Head of caudate nucleus (tissue), 42 donors: ENCODE measurements around the gene KLHDC3.
A peak's percentile ranks its signal among the peaks of the same experiment; 100 is the strongest.

Experiments
- DNase-seq, 42 donors: peaks; one replicate each; pipeline versions ENCODE4 v3.0.0 to v3.0.0-alpha.2; 2020 to 2021; ENCODE audit warnings: mixed read lengths in 7 of 42
- intact Hi-C: fragments of 100-400 bp; cut with DNase I; formaldehyde crosslinking; loops from one replicate; pipeline ENCODE4 v1.15.0; 2022

The KLHDC3 gene, protein sequence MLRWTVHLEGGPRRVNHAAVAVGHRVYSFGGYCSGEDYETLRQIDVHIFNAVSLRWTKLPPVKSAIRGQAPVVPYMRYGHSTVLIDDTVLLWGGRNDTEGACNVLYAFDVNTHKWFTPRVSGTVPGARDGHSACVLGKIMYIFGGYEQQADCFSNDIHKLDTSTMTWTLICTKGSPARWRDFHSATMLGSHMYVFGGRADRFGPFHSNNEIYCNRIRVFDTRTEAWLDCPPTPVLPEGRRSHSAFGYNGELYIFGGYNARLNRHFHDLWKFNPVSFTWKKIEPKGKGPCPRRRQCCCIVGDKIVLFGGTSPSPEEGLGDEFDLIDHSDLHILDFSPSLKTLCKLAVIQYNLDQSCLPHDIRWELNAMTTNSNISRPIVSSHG

GRCh38 chr6:43013843-43014433, at the start of gene KLHDC3, which contains the start of gene MEA1:
TSS of gene KLHDC3 (plus strand) at chr6:43014249. CDS start at chr6:43017193, 2,944 bp downstream.
TSS of gene MEA1 (minus strand) at chr6:43013946. CDS start at chr6:43013813, 133 bp downstream.
- intact Hi-C loops, result loop anchor here (2.0 kb wide), 2 partner anchors 29 to 45 kb away; partner anchors contain the start of genes KLC4, MRPL2 and PPP2R5D
- peak; percentile 98 to 100 (median 100) for DNase-seq

GRCh38 chr6:42966571-42966970, 47.5 kb upstream of the KLHDC3 start:
- no peak for DNase-seq
- intact Hi-C loops, result no loop called here

DNA sequence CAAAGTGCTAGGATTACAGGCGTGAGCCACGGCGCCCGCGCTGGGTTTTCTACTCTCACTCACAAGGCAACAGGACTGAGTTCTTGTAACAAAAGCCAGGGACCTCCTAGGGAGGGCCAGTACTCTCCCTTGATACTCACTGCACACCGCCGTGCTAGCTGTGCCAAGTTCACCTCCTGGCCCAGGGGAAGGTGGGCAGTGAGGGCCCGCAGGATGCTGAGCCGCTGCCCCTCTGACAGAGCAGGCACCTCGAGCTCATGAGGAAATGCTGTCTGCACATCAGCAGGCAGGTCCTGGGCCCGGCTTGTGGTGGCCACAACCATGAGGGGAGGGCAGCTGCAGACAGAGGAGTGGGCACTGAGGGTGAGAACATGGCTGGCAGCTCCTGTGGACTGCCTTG, 46.8 kb upstream of the KLHDC3 start:
- intact Hi-C loops, result no loop called here
- no peak for DNase-seq

DNA sequence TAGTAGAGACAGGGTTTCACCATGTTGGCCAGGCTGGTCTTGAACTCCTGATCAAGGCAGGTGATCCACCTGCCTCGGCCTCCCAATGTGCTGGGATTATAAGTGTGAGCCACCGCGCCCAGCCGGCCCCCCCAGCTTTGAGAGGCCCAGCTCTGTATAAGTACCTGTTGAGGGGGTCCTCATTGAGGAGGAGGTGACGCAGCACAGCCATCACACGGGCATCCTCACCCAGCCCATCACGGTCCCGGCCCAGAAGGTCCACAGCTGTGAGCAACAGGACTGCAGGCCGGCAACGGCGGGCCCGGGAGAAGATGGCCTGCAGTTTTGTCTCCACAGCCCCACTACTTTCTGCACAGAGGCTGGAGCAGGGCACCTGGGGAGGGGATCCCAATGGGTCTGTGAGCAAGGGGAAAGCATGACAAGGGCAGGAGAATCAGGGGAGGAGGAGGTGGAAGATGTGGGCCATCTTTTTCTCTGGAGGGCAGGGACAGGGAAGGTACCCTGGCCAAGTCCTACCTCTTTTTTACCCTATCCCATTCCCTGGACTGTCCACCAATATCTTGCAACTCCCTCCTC, 45.8 kb upstream of the KLHDC3 start:
- intact Hi-C loops, result no loop called here
- DNase-seq, result no peak

DNA sequence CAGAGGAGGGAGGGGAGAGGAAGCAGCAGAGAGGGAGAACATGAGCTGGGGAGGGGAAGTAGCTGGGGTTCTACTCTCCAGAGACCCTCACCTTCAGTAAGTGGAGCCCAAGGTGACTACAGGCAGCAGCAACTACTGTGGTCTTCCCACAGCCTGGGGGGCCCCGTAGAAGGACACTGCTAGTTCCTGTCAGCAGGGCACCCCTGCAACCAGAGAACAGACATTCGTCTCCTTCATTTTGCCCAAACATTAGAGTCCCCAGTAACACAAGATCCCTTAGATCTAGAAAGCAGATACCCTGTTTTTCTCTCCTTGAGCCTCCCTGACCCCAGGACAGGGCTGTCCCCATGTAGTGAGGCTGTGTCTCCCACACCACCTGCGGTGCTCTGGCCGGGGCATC, 45.3 kb upstream of the KLHDC3 start:
- no peak for DNase-seq
- intact Hi-C loops, result no loop called here

DNA sequence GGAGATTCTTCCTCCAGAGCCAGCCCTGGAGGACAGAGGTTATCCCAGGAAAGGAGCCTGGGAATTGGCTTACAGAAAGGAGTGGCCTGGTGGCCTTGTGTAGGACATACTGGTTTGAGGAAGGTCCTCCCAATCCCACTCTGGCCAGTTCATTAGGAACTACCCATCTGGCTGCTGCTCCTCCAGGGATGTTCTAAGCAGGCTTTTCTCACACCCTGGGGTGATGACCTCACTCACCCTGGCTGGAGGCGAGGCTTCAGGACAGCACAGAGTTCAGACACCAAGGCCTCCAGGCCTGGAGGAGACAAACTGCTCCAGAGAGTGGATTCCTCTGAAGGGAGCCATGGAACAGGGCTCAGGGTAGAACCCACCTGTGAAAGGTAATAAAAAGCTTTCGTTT, 44.6 kb upstream of the KLHDC3 start:
- intact Hi-C loops, result no loop called here
- no peak for DNase-seq

- intact Hi-C loops, result no loop called here
- peak in 16 of 42 donors; percentile 25 to 66 (median 48) for DNase-seq
These were observed 44.1 kb upstream of the KLHDC3 start for GRCh38 chr6:42969934-42970333.

GRCh38 chr6:42970871-42971612, 43.0 kb upstream of the KLHDC3 start:
- peak in 13 of 42 donors; percentile 15 to 70 (median 41) for DNase-seq
- intact Hi-C loops, result no loop called here

DNA sequence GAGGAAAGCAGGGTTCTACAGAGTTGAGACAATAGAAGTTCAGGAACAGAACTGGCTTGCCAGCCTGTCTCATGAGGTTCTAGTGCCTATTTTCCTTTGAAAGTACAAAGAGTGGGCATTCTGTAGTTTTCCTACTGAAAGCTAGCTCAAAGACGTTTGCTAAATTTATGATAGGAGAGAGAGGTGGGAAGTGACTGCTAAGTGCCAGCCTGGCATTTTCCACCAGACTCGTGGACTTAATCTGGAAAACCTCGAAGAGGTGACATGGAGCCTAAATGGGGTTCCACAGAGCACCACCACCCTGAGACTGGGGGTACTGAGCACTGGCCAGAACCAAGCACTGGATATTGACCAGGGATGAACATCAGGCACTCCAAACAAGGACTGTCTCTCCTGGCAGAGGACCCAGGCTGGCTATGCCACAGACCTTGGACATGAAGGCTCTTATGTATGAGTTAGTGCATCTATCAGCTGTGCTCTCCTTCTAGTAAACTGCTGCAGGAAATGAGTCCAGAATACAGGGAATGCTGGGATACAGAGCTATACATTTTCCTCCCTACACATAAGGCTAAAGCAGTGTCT, 42.2 kb upstream of the KLHDC3 start:
- DNase-seq, result peak in 2 of 42 donors; percentile 9 to 25
- intact Hi-C loops, result no loop called here

DNA sequence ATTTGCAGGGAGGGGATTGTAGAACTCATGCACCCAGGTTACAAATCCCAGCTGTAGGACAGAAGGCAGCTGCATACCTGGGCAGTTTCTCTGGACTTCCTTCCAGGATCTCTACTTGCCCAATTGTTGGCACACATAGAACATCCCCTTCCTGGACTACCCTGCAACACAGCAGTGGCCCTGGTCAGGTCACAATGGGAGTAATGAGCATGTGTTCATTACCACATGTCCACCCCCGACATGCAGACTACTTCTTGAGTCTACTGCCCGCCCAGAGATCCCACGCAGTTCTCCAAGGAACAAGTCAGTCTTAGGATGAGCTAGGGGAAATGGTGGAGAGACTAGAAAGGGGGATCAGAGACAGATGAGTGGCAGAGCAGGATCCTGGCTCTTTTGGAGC, 40.1 kb upstream of the KLHDC3 start:
- no peak for DNase-seq
- intact Hi-C loops, result no loop called here

DNA sequence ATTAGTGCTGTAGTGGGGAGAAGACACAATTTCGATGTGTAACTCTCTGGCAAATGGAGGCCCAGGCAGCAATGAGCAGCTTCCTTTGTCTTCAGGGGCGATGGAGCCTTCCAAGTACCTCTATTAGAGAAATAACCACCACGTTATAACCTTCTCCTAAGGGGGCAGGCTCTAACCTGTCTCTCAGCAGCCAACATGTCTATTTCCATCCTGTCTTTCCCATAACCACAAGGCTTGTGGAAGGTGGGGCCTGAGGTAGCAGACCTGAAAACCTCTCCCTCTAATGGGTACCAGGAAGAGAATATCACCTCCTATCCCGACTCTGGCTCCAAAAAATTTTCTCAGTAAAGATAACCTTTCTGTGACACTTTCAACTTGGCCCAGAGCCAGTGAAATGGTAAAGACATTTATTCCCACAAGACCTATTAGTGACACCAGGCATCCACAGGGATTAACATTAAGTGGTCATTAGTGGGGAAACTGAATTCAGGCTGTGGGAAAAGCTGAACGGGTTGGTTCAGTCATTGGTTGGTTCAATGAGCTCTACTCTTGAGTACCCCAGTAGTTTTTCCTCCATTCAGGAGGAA, 39.0 kb upstream of the KLHDC3 start:
- intact Hi-C loops, result no loop called here
- DNase-seq, result no peak

DNA sequence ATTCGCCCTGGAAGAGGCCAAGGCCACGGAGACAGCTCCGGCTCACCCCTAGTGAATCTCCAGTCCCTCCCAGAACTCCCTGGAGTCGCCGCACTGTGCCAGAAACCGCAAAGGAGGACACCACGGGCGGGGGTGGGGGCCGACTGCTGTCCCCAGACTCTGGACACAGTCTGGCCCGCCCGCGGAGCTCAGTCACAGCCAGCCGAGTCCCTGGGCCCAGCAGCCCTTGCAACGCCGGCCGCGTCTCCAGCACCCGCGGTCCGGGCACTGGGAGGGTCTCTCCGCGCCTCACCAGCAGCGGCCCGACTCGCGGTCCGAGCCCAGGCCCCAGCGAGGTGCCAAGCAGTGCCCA, 35.6 kb upstream of the KLHDC3 start:
- peak in 1 of 42 donors; percentile 20 for DNase-seq
- intact Hi-C loops, result no loop called here

DNA sequence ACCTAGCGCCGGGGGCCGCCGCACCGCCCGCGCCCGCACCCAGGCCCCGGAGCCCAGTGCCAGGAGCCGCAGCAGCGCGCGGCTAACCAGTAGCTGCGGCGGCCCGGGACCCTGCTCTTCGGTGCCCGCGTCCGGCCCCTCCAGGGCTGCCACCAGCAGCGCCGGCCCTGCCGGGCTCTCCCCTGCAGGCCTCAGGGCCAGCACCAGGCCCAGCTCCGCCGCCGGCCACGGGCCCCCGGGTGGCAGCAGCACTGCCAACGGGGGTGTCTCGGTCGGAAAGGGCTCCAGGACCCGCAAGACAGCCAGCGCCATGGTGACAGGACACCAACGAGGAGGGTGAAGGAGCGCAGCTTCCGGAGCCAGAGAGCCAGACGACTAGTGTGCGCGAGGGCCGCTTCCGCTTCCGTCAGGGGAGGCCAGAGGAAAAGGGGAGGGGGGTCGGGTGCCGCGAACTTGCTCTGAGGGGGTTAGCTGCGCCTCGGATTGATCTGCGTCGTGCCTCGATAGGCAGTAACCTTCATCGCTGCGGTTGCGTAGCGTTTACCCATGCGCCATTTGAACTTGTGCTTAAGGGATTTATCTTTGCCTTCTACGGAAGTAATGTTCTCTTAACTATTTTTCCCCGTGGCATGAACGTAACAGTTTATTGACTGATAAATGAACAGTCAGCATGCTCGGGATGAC, 35.1 kb upstream of the KLHDC3 start, which contains the start of gene PEX6:
Gene PEX6, minus strand, starts transcription at position 343 of the 684 bp plus-strand sequence. Its CDS starts 31 bp downstream, at position 312.
- peak; percentile 75 to 97 (median 91) for DNase-seq
- intact Hi-C loops, result no loop called here

DNA sequence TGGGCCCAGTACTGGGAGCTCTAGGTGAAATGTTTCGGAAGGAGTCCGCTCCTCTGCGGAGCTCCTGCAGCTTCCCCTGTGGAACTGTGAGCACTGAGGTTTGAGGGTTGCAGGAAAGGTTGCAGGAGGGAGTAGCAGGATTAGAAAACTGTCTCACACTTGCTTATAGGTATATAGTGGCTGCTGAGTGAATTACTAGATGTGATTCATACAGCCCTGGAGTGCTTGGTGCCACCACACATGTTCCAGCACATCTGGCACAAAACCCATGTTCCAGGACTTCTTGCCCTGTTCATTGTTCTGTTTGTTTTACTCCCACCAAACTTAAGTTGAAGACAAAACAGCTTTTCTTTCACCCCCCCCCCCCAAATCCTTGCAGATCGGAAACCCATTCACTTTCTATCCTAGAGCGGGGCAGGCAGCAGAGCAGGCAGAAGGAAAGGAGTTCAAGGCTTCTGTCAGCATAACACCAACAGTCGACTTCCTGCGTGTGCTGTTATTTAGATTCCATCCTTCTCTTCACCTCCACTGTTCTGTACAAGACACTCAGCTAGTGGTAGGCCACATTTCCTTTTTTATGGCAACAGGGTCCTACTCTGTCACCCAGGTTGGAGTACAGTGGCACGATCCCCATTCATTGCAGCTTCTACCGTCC, 34.4 kb upstream of the KLHDC3 start:
- intact Hi-C loops, result no loop called here
- DNase-seq, result peak in 4 of 42 donors; percentile 15 to 63 (median 28)

GRCh38 chr6:42981836-42982235, 32.2 kb upstream of the KLHDC3 start:
- DNase-seq, result no peak
- intact Hi-C loops, result no loop called here

- peak; percentile 91 to 100 (median 99) for DNase-seq
- intact Hi-C loops, result loop anchor here (2.0 kb wide), 1 partner anchor 31 kb away; the partner anchor contains the start of gene KLHDC3
These were observed 29.8 kb upstream of the KLHDC3 start, which contains the start of gene PPP2R5D for GRCh38 chr6:42984001-42984923. TSS of gene PPP2R5D (plus strand) at chr6:42984570. CDS start at chr6:42984678, 108 bp downstream.
